GM21723 (cell line): Measurements from ENCODE around the gene ZNF335.

Experiments used
- ATAC-seq: cut with Tn5 transposase; IDR thresholded peaks from one replicate; pipeline ENCODE4 v1.9.1; 2021; ENCODE audit warnings: mild to moderate bottlenecking, moderate library complexity; ENCODE audit not compliant: unreplicated experiment

The ZNF335 gene

GRCh38 chr20:45952861-45953260 lies 19.1 kb downstream of the ZNF335 start:
- ATAC-seq: no peak

GRCh38 chr20:45951925-45952834 lies 19.8 kb downstream of the ZNF335 start:
- ATAC-seq: no peak

GRCh38 chr20:45950330-45950646 lies 21.7 kb downstream of the ZNF335 start:
- no peak for ATAC-seq

GRCh38 chr20:45949542-45950329 lies 22.3 kb downstream of the ZNF335 start:
- ATAC-seq: no peak

GRCh38 chr20:45948742-45949541 lies 23.1 kb downstream of the ZNF335 start:
- no peak for ATAC-seq

GRCh38 chr20:45948261-45948733 lies 23.7 kb downstream of the ZNF335 start:
- no peak for ATAC-seq

GRCh38 chr20:45947110-45947866 lies 24.7 kb downstream of the ZNF335 start:
- no peak for ATAC-seq

- ATAC-seq: no peak
Observed at GRCh38 chr20:45946149-45946970, 25.6 kb downstream of the ZNF335 start.

- no peak for ATAC-seq
Observed at GRCh38 chr20:45945678-45946148, 26.3 kb downstream of the ZNF335 start.

- ATAC-seq: no peak
Observed at GRCh38 chr20:45944965-45945677, 26.9 kb downstream of the ZNF335 start.

- no peak for ATAC-seq
Observed at GRCh38 chr20:45944151-45944964, 27.6 kb downstream of the ZNF335 start.

- ATAC-seq: no peak
Observed at GRCh38 chr20:45943613-45944012, 28.4 kb downstream of the ZNF335 start.

- no peak for ATAC-seq
Observed at GRCh38 chr20:45940469-45940868, 31.5 kb downstream of the ZNF335 start.

- no peak for ATAC-seq
Observed at GRCh38 chr20:45940053-45940452, 31.9 kb downstream of the ZNF335 start.

GRCh38 chr20:45938727-45939438 lies 33.1 kb downstream of the ZNF335 start:
- no peak for ATAC-seq

- ATAC-seq: no peak
Observed at GRCh38 chr20:45937765-45938164, 34.2 kb downstream of the ZNF335 start.

- peak; percentile 22 for ATAC-seq
Observed at GRCh38 chr20:45935416-45936046, 36.5 kb downstream of the ZNF335 start.
